Keratinocyte (primary cell): Measurements from ENCODE around the gene METTL25B.

Experiments
- EZH2 ChIP-seq: IDR thresholded peaks from one replicate; pipeline ENCODE4 v1.6.1; 2012; ENCODE audit warnings: inconsistent platforms, mild to moderate bottlenecking, low read length, moderate library complexity
- TF ChIP-seq, protein P1 (sequence below), 3 experiments: IDR thresholded peaks in 1 of 3; conservative IDR thresholded peaks in 1 of 3; optimal IDR thresholded peaks in 1 of 3; 2 replicates in 2 of 3; 3 replicates in 1 of 3; pipeline versions ENCODE3 to v1.5.1; 2011; ENCODE audit warnings: low read length in 3 of 3, mild to moderate bottlenecking in 3 of 3, moderate library complexity in 2 of 3, control low read depth in 1 of 3, inconsistent platforms in 1 of 3; ENCODE audit not compliant: insufficient read depth in 2 of 3; ENCODE audit errors: extremely low read depth in 1 of 3

DNA sequence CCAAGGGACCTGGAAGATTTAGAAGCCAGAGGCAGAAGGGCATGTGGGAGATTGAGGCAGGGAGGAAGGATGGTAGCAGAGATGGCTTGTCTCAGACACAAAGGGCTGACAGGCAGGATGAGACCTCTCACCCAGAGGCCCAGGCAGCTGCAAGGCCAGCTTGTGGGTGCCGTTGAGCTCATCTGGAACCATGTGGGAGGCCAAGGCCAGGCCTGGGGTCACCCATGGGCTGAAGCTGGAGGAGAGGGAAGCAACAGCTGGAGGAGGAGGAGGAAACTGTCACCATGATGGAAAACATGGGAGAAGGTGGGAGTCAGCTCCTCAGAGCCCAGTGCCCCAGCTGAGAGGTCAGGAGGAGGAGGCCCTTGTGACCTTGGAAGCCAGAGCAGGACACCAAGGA is 29.3 kb upstream of the METTL25B start:
- TF ChIP-seq, protein P1, sequence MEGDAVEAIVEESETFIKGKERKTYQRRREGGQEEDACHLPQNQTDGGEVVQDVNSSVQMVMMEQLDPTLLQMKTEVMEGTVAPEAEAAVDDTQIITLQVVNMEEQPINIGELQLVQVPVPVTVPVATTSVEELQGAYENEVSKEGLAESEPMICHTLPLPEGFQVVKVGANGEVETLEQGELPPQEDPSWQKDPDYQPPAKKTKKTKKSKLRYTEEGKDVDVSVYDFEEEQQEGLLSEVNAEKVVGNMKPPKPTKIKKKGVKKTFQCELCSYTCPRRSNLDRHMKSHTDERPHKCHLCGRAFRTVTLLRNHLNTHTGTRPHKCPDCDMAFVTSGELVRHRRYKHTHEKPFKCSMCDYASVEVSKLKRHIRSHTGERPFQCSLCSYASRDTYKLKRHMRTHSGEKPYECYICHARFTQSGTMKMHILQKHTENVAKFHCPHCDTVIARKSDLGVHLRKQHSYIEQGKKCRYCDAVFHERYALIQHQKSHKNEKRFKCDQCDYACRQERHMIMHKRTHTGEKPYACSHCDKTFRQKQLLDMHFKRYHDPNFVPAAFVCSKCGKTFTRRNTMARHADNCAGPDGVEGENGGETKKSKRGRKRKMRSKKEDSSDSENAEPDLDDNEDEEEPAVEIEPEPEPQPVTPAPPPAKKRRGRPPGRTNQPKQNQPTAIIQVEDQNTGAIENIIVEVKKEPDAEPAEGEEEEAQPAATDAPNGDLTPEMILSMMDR (optimal IDR thresholded peaks at IDR 0.05 in 1 of 3, IDR thresholded peaks at IDR 0.05 in 1 of 3, conservative IDR thresholded peaks at IDR 0.05 in 1 of 3; ENCODE audit: extremely low read depth in 1 of 3, insufficient read depth in 2 of 3, low read length in 3 of 3), result no peak
- TF ChIP-seq EZH2, result no peak
